Caco-2 (cell line): ENCODE data around the gene KCNJ8. TPM values are rescaled to one million over a fixed set of nuclear protein-coding genes. Genes with fewer than 3 reads are reported as not detected.

Experiments
- BruUV-seq: library from RNA; stranded (reverse); fragments of 400-500 nt; replicated peaks from 2 replicates; lab custom pipeline; 2021; lab: Mats Ljungman, UMichigan
- CTCF ChIA-PET: fragments of 300-600 bp; sonication (Branson Sonifier 250); formaldehyde crosslinking; loops from one replicate; lab custom pipeline; 2022; ENCODE audit warnings: antibody characterized with exemption; lab: Charles Lee
- POLR2A ChIA-PET: fragments of 300-600 bp; sonication (Branson Sonifier 250); formaldehyde crosslinking; loops from one replicate; lab custom pipeline; 2022; ENCODE audit warnings: antibody characterized with exemption; lab: Charles Lee
- DNase-seq, 2 experiments: peaks; one replicate each; pipeline versions ENCODE4 v3.0.0 to v3.0.0-alpha.2; 2020 to 2022
- H3K27me3 ChIP-seq: replicated peaks from 2 replicates; pipeline ENCODE4 v1.6.0; 2011; ENCODE audit warnings: low read length; ENCODE audit not compliant: control insufficient read depth, insufficient read depth
- H3K36me3 ChIP-seq: 2 replicates; pipeline ENCODE4 v1.5.1; 2011; ENCODE audit warnings: low read length; ENCODE audit not compliant: control insufficient read depth, insufficient read depth
- H3K4me1 ChIP-seq: fragments of 250-450 bp; sonication (Bioruptor Pico); 2 replicates; pipeline ENCODE4 v1.5.1; 2020; ENCODE audit warnings: mild to moderate bottlenecking
- H3K4me3 ChIP-seq: 2 replicates; pipeline ENCODE4 v1.5.1; 2011; ENCODE audit warnings: low read depth, mild to moderate bottlenecking, control low read depth, low read length
- H3K9me3 ChIP-seq: fragments of 250-450 bp; sonication (Bioruptor Pico); 2 replicates; pipeline ENCODE4 v1.5.1; 2020; ENCODE audit warnings: mild to moderate bottlenecking, moderate library complexity
- H3K27ac Mint-ChIP-seq: one replicate; pipeline ENCODE4 v1.8.0; 2022; ENCODE audit warnings: mixed read lengths; ENCODE audit not compliant: unreplicated experiment
- H3K27me3 Mint-ChIP-seq: one replicate; pipeline ENCODE4 v1.8.0; 2022; ENCODE audit warnings: mixed read lengths; ENCODE audit not compliant: insufficient read depth, unreplicated experiment
- H3K36me3 Mint-ChIP-seq: one replicate; pipeline ENCODE4 v1.8.0; 2022; ENCODE audit warnings: mild to moderate bottlenecking, mixed read lengths; ENCODE audit not compliant: insufficient read depth, unreplicated experiment
- H3K4me1 Mint-ChIP-seq: one replicate; pipeline ENCODE4 v1.8.0; 2022; ENCODE audit warnings: low read depth, mixed read lengths; ENCODE audit not compliant: unreplicated experiment
- H3K4me3 Mint-ChIP-seq: one replicate; pipeline ENCODE4 v1.8.0; 2022; ENCODE audit warnings: mild to moderate bottlenecking, moderate library complexity, mixed read lengths; ENCODE audit not compliant: unreplicated experiment
- H3K9me3 Mint-ChIP-seq: one replicate; pipeline ENCODE4 v1.8.0; 2022; ENCODE audit warnings: mixed read lengths; ENCODE audit not compliant: unreplicated experiment
- CTCF ChIP-seq, 2 experiments: fragments of 200-600 bp in 1 of 2; IDR thresholded peaks; 1 replicate in 1 of 2; 2 replicates in 1 of 2; pipeline versions ENCODE4 v1.5.1 to v1.8.0; 2011 to 2022; ENCODE audit warnings: antibody characterized with exemption in 1 of 2, control low read depth in 1 of 2, inconsistent platforms in 1 of 2, low read depth in 1 of 2, low read length in 1 of 2, mild to moderate bottlenecking in 1 of 2, moderate library complexity in 1 of 2; ENCODE audit not compliant: insufficient read depth in 1 of 2, severe bottlenecking in 1 of 2, unreplicated experiment in 1 of 2
- intact Hi-C: fragments of 100-400 bp; cut with micrococcal nuclease; formaldehyde crosslinking; loops from one replicate; pipeline ENCODE4 v1.10.0; 2022; ENCODE audit not compliant: unreplicated experiment
- total RNA-seq: library from RNA; stranded (reverse); gene quantifications from 2 replicates; pipeline ENCODE4 v1.2.3, GENCODE V29; 2022

KCNJ8 gene
- total RNA-seq, 1 experiment from 2014 or later, result 88.7 TPM

- peak overlapping the region; percentile 61 for H3K4me3 Mint-ChIP-seq
- intact Hi-C loops, result loop anchor here (1.0 to 5.0 kb wide), 8 partner anchors 19 to 223 kb away; partner anchors contain the start of genes KCNJ8 and LDHB
- no TSS peak for BruUV-seq
Observed at GRCh38 chr12:21819678-21820077, 45.2 kb upstream of the KCNJ8 start.

GRCh38 chr12:21819236-21819635 lies 44.7 kb upstream of the KCNJ8 start:
- Mint-ChIP-seq H3K27ac (peak overlapping the region; percentile 94), H3K27me3 (no peaks in the 10 kb centered on the region), H3K4me1 (peaks cover 61% of the 10 kb centered on the region), H3K36me3 (peaks cover 57% of the 10 kb centered on the region), H3K9me3 (peaks cover 29% of the 10 kb centered on the region), H3K4me3 (peak overlapping the region; percentile 61)
- H3K4me3 ChIP-seq, result no peak overlapping the region
- DNase-seq, result peak; percentile 81 to 83
- no peaks in the 10 kb centered on the region for H3K27me3 ChIP-seq
- H3K9me3 ChIP-seq, result peaks cover 10% of the 10 kb centered on the region; the same call in 1 of the 2 replicates
- H3K4me1 ChIP-seq, result peaks cover 79% of the 10 kb centered on the region
- H3K36me3 ChIP-seq, result no peaks in the 10 kb centered on the region
- POLR2A ChIA-PET, result interaction anchor here (0.5 to 2.3 kb wide), 5 partner anchors 13 to 122 kb away, joined by 3 to 29 read pairs (median 4); partner anchors contain the start of genes ABCC9 and KCNJ8
- TF ChIP-seq CTCF (IDR thresholded peaks at IDR 0.05; ENCODE audit: insufficient read depth in 1 of 2, low read depth in 1 of 2, low read length in 1 of 2, severe bottlenecking in 1 of 2, unreplicated experiment in 1 of 2), result no peak
- intact Hi-C loops, result loop anchor here (1.0 to 5.0 kb wide), 8 partner anchors 19 to 223 kb away; partner anchors contain the start of genes KCNJ8 and LDHB
- CTCF ChIA-PET, result interaction anchor here (0.9 to 1.9 kb wide), 2 partner anchors 45 to 171 kb away, joined by 3 to 24 read pairs; partner anchors contain the start of gene KCNJ8
- BruUV-seq, result no TSS peak

More at GRCh38 chr12:21819678-21820077, 45.2 kb upstream of the KCNJ8 start:
- Histone ChIP-seq H3K4me1 (peaks cover 75% of the 10 kb centered on the region), H3K9me3 (peaks cover 6% of the 10 kb centered on the region; the same call in 1 of the 2 replicates), H3K27me3 (no peaks in the 10 kb centered on the region), H3K4me3 (no peak overlapping the region), H3K36me3 (no peaks in the 10 kb centered on the region)
- Mint-ChIP-seq H3K27ac (peak overlapping the region; percentile 94), H3K9me3 (peaks cover 31% of the 10 kb centered on the region), H3K4me1 (peaks cover 65% of the 10 kb centered on the region), H3K36me3 (peaks cover 57% of the 10 kb centered on the region), H3K27me3 (no peaks in the 10 kb centered on the region)
- TF ChIP-seq CTCF (IDR thresholded peaks at IDR 0.05; ENCODE audit: insufficient read depth in 1 of 2, low read depth in 1 of 2, low read length in 1 of 2, severe bottlenecking in 1 of 2, unreplicated experiment in 1 of 2), result no peak
- ChIA-PET CTCF (interaction anchor here (0.9 to 1.9 kb wide), 2 partner anchors 46 to 170 kb away, joined by 3 to 24 read pairs; partner anchors contain the start of gene KCNJ8), POLR2A (interaction anchor here (0.5 to 2.3 kb wide), 5 partner anchors 13 to 122 kb away, joined by 3 to 29 read pairs (median 4); partner anchors contain the start of genes ABCC9 and KCNJ8)
- peak in 1 of 2 experiments; percentile 80 for DNase-seq

GRCh38 chr12:21818627-21819026 lies 44.1 kb upstream of the KCNJ8 start:
- Mint-ChIP-seq H3K9me3 (peaks cover 29% of the 10 kb centered on the region), H3K4me3 (peak overlapping the region; percentile 61), H3K27me3 (no peaks in the 10 kb centered on the region), H3K4me1 (peaks cover 55% of the 10 kb centered on the region), H3K36me3 (peaks cover 57% of the 10 kb centered on the region), H3K27ac (peak overlapping the region; percentile 94)
- no peak for TF ChIP-seq CTCF (IDR thresholded peaks at IDR 0.05; ENCODE audit: insufficient read depth in 1 of 2, low read depth in 1 of 2, low read length in 1 of 2, severe bottlenecking in 1 of 2, unreplicated experiment in 1 of 2)
- ChIA-PET POLR2A (interaction anchor here (0.6 to 2.3 kb wide), 5 partner anchors 37 to 162 kb away, joined by 3 to 29 read pairs (median 4); partner anchors contain the start of genes ABCC9 and KCNJ8), CTCF (interaction anchor here (1.9 kb wide), 1 partner anchor 45 kb away, joined by 24 read pairs; the partner anchor contains the start of gene KCNJ8)
- Histone ChIP-seq H3K27me3 (no peaks in the 10 kb centered on the region), H3K9me3 (peaks cover 11% of the 10 kb centered on the region; the same call in 1 of the 2 replicates), H3K36me3 (peaks cover 2% of the 10 kb centered on the region; the same call in 1 of the 2 replicates), H3K4me1 (peaks cover 78% of the 10 kb centered on the region), H3K4me3 (no peak overlapping the region)
- BruUV-seq, result no TSS peak
- intact Hi-C loops, result loop anchor here (1.0 to 5.0 kb wide), 8 partner anchors 18 to 224 kb away; partner anchors contain the start of genes KCNJ8 and LDHB
- peak in 1 of 2 experiments; percentile 57 for DNase-seq
